Activated naive CD8-positive, alpha-beta T cell treated with anti-CD3 and anti-CD28 coated beads, Interleukin-2, amount 10 ng/mL, durations not matched to agents 7 days and 5 days (primary cell): ENCODE data around the gene IGLL5. TPM values are rescaled to one million over a fixed set of nuclear protein-coding genes. Genes with fewer than 3 reads are reported as not detected.

ENCODE experiments used
- microRNA-seq: library from miRNA; unstranded; fragments of <30 nt; microRNA quantifications from one replicate; pipeline ENCODE4 v1.2.0, GENCODE V29; 2022
- total RNA-seq, 2 experiments: library from RNA; stranded (reverse); gene quantifications; one replicate each; pipeline ENCODE4 v1.2.3, GENCODE V29; 2021

Gene IGLL5
- total RNA-seq, 2 experiments from 2014 or later, result not detected

Small RNA genes within 50 kb of the gene (microRNA-seq; reads per million reads assigned to microRNA genes)
- not detected for gene MIR5571

Other genes starting within 250 kb of the IGLL5 start
- not detected for gene GGTLC2, start 243.2 kb upstream of the IGLL5 start, total RNA-seq
- gene GNAZ, start 182.7 kb downstream of the IGLL5 start, total RNA-seq, result under 1 TPM; 0.20 to 0.22 TPM